Measurements from ENCODE around the gene ABCC1. TPM values are rescaled to one million over a fixed set of nuclear protein-coding genes. Genes with fewer than 3 reads are reported as not detected.
"Not testable (repeated sequence)": the region's sequence is repeated elsewhere in the genome, so short reads cannot be mapped to it uniquely, and the experiment has no call there.

Gene ABCC1
- total RNA-seq, 1 donor from 2014 or later: 49.8 TPM

GRCh38 chr16:15980329-15980728 lies 30.9 kb downstream of the ABCC1 start:
- Mint-ChIP-seq H3K27ac (no peak overlapping the region), H3K9me3 (peaks cover 24% of the 10 kb centered on the region), H3K36me3 (ENCODE audit: low read depth) (peaks cover 56% of the 10 kb centered on the region), H3K4me1 (peaks cover 8% of the 10 kb centered on the region), H3K4me3 (no peak overlapping the region), H3K27me3 (no peaks in the 10 kb centered on the region)
- CTCF ChIA-PET: no interaction called here
- TF ChIP-seq, protein P1, sequence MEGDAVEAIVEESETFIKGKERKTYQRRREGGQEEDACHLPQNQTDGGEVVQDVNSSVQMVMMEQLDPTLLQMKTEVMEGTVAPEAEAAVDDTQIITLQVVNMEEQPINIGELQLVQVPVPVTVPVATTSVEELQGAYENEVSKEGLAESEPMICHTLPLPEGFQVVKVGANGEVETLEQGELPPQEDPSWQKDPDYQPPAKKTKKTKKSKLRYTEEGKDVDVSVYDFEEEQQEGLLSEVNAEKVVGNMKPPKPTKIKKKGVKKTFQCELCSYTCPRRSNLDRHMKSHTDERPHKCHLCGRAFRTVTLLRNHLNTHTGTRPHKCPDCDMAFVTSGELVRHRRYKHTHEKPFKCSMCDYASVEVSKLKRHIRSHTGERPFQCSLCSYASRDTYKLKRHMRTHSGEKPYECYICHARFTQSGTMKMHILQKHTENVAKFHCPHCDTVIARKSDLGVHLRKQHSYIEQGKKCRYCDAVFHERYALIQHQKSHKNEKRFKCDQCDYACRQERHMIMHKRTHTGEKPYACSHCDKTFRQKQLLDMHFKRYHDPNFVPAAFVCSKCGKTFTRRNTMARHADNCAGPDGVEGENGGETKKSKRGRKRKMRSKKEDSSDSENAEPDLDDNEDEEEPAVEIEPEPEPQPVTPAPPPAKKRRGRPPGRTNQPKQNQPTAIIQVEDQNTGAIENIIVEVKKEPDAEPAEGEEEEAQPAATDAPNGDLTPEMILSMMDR (IDR thresholded peaks at IDR 0.05): no peak
- ATAC-seq (ENCODE audit: low read depth) (no peak), DNase-seq (no peak)
- POLR2A ChIA-PET: no interaction called here
- intact Hi-C loops (cut with micrococcal nuclease): no loop called here

GRCh38 chr16:15981382-15981781 lies 32.0 kb downstream of the ABCC1 start:
- ATAC-seq (ENCODE audit: low read depth): no peak
- peaks cover 56% of the 10 kb centered on the region for H3K36me3 Mint-ChIP-seq (ENCODE audit: low read depth)
- H3K27me3 Mint-ChIP-seq: no peaks in the 10 kb centered on the region
- no peak for DNase-seq
- intact Hi-C loops (cut with micrococcal nuclease): no loop called here
- H3K4me3 Mint-ChIP-seq: no peak overlapping the region
- ChIA-PET CTCF (no interaction called here), POLR2A (no interaction called here)
- TF ChIP-seq, protein P1 (IDR thresholded peaks at IDR 0.05): no peak
- H3K27ac Mint-ChIP-seq: no peak overlapping the region
- peaks cover 24% of the 10 kb centered on the region for H3K9me3 Mint-ChIP-seq
- H3K4me1 Mint-ChIP-seq: peaks cover 12% of the 10 kb centered on the region

- H3K27me3 Mint-ChIP-seq; CTCF ChIA-PET; H3K27ac Mint-ChIP-seq; DNase-seq; intact Hi-C loops (cut with micrococcal nuclease); POLR2A ChIA-PET; ATAC-seq (ENCODE audit: low read depth); H3K4me3 Mint-ChIP-seq: not testable (repeated sequence)
- peaks cover 24% of the 10 kb centered on the region for H3K9me3 Mint-ChIP-seq
- peaks cover 49% of the 10 kb centered on the region for H3K36me3 Mint-ChIP-seq (ENCODE audit: low read depth)
- peaks cover 10% of the 10 kb centered on the region for H3K4me1 Mint-ChIP-seq
Measured at GRCh38 chr16:15982194-15982915, 32.9 kb downstream of the ABCC1 start.

GRCh38 chr16:15983898-15984297 lies 34.5 kb downstream of the ABCC1 start:
- CTCF ChIA-PET: no interaction called here
- Mint-ChIP-seq H3K9me3 (peaks cover 18% of the 10 kb centered on the region), H3K27ac (no peak overlapping the region), H3K4me1 (peaks cover 16% of the 10 kb centered on the region), H3K27me3 (no peaks in the 10 kb centered on the region), H3K4me3 (no peak overlapping the region), H3K36me3 (ENCODE audit: low read depth) (peaks cover 35% of the 10 kb centered on the region)
- TF ChIP-seq, protein P1 (IDR thresholded peaks at IDR 0.05): no peak
- intact Hi-C loops (cut with micrococcal nuclease): no loop called here
- POLR2A ChIA-PET: no interaction called here
- ATAC-seq (ENCODE audit: low read depth) (no peak), DNase-seq (no peak)

DNA sequence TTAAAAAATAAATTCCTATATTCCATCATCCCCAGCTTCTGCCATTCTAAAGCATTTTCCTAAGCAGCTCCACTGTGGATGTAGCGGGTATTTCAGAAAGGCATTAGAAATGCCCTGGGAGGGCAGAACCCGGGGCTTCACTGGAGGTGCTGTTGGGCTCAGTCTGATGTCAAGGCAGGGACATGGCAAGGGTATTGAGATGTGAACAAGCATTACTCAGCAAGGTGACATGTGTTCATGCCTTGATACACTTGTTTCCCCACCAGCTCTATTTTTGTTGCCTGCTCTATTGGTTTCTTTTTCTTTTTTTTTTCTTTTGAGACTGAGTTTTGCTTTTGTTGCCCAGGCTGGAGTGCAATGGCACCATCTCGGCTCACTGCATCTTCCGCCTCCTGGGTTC lies 35.7 kb downstream of the ABCC1 start:
- TF ChIP-seq, protein P1 (IDR thresholded peaks at IDR 0.05): no peak
- Mint-ChIP-seq H3K4me1 (peaks cover 25% of the 10 kb centered on the region), H3K27me3 (no peaks in the 10 kb centered on the region), H3K4me3 (no peak overlapping the region), H3K27ac (no peak overlapping the region), H3K9me3 (peaks cover 15% of the 10 kb centered on the region), H3K36me3 (ENCODE audit: low read depth) (peaks cover 24% of the 10 kb centered on the region)
- DNase-seq: no peak
- POLR2A ChIA-PET: interaction anchor here (1.0 to 1.5 kb wide), 2 partner anchors 20 to 26 kb away, joined by 3 to 4 read pairs; no protein-coding TSS in a partner anchor
- intact Hi-C loops (cut with micrococcal nuclease): no loop called here
- no peak for ATAC-seq (ENCODE audit: low read depth)
- CTCF ChIA-PET: no interaction called here

GRCh38 chr16:15986261-15986660 lies 36.8 kb downstream of the ABCC1 start:
- Mint-ChIP-seq H3K27ac (no peak overlapping the region), H3K27me3 (no peaks in the 10 kb centered on the region), H3K36me3 (ENCODE audit: low read depth) (peaks cover 18% of the 10 kb centered on the region), H3K4me1 (peaks cover 34% of the 10 kb centered on the region), H3K4me3 (no peak overlapping the region), H3K9me3 (peaks cover 9% of the 10 kb centered on the region)
- ATAC-seq (ENCODE audit: low read depth) (no peak), DNase-seq (no peak)
- POLR2A ChIA-PET: no interaction called here
- CTCF ChIA-PET: no interaction called here
- intact Hi-C loops (cut with micrococcal nuclease): no loop called here
- TF ChIP-seq, protein P1 (IDR thresholded peaks at IDR 0.05): no peak

Data from activated B cell treated with CpG ODN at 0.5 μM for 24 hours (primary cell).